Raji (cell line): ENCODE measurements around the gene SEPTIN10.

ENCODE experiments used
- POLR2A ChIP-seq: IDR thresholded peaks from 2 replicates; pipeline ENCODE4 v1.6.1; 2011; ENCODE audit warnings: low read depth, low read length, control low read depth; ENCODE audit not compliant: insufficient read depth

The SEPTIN10 gene

DNA sequence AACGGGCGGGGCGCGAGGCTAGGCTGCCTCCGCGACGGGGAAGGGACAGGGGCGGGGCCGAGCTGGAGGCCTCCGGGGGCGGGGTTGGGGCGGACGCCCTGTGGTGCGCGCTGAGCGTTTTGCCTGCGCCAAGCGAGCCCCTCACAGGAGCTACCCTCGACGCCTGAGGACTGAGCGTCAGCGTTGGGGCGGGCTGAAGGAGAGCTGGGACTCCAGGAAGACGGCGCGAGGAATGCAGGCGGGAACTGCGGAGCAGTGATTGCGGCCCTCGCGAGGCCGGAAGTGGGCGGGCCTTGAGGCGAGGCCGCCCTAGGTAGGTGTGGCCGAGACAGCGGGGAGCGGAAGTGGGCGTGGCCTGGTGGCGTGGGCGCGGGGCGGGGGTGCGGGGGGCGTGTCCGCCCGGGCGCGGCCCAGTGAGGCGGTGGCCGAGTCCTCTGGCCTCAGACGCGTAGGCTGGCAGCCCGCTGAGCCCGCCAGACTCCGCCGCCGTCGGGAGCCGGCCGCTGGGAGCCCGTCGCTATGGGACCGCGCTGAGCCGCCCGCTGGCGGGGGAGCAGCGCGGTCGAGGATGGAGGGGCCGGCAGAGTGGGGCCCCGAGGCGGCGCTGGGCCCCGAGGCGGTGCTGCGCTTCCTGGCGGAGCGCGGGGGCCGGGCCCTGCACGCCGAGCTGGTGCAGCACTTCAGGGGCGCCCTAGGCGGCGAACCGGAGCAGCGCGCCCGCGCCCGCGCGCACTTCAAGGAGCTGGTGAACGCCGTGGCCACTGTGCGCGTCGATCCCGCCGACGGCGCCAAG lies at the start of gene SEPTIN10, which contains the start of gene SOWAHC:
Gene SEPTIN10 (minus strand): TSS at position 45 of the 793 bp plus-strand sequence. CDS start 139 bp downstream, outside the sequence.
Gene SOWAHC (plus strand): TSS at position 443 of the 793 bp plus-strand sequence. CDS start 126 bp downstream, at position 569.
- TF ChIP-seq POLR2A: no peak

DNA sequence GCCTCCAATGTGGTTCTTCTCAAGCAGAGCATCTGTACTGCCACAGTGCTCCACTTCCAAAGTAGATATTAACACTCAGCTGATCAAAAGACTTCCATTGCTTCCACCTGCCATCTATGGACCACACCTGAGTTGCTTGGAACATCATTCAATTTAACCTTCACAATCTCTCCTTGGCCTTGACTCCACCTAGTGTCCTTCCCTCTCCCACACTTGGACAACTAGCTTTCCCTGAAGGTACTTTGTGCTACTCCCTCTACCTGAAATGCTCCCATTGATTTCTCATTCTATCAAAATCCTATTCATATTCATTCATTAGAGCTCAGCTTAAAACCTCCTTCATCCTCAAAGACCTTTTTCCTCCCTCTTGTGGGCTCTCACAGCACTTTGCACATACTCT lies 49.1 kb upstream of the SEPTIN10 start:
- TF ChIP-seq POLR2A: no peak

- no peak for TF ChIP-seq POLR2A
Observed at GRCh38 chr2:109660046-109660860, 46.5 kb upstream of the SEPTIN10 start.

DNA sequence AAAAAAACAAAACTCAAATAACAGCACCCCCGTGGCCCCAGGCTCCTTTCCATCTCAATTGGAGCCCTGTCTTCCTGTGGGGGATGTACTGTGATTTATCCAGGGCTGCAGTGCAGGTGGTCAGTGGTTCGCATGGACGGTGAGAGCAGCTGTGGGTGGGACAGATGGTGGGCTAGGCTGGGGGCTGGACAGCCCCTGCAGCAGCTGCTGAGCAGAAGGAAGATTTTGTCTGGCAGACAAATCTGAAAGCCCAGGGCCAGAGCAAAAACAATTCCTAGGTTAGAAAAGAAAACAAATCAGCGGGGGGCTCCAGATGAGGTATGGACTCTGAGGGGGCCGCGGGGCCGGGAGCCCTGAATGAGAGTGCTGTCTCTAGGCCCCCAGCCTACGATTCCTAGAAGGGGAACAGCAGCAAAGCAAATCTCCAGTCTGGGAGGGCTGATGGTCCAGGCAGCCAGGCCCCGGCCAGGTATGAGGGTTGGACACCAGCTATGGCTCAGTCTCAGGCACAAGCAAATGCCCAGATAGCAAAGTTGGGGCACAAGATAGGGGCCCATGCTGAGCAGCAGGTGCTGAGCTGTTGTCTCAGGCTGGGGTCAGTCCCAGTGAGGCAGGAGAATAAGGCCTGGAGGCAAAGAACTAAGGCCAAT lies 45.8 kb upstream of the SEPTIN10 start:
- no peak for TF ChIP-seq POLR2A

DNA sequence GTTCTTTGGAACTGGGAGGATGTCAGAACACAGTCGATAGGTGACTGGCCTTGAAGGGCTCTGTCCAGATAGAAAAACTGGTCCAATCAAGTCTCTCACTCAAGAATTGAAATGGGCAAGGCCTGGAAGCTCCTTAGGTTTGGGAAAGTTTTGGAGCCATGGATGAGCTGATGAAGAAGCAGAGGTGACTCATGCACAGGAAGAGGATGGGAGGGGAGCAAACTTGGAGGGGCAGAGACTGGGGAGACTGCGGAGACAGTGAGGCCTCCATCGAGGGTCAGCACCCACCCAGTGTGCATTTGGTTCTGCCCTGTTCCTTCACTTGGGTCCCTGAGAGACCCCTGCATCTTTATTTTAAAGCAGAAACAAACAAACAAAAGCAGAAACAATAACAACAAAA lies 41.5 kb upstream of the SEPTIN10 start:
- TF ChIP-seq POLR2A: no peak

GRCh38 chr2:109654326-109655050 lies 40.7 kb upstream of the SEPTIN10 start:
- no peak for TF ChIP-seq POLR2A

DNA sequence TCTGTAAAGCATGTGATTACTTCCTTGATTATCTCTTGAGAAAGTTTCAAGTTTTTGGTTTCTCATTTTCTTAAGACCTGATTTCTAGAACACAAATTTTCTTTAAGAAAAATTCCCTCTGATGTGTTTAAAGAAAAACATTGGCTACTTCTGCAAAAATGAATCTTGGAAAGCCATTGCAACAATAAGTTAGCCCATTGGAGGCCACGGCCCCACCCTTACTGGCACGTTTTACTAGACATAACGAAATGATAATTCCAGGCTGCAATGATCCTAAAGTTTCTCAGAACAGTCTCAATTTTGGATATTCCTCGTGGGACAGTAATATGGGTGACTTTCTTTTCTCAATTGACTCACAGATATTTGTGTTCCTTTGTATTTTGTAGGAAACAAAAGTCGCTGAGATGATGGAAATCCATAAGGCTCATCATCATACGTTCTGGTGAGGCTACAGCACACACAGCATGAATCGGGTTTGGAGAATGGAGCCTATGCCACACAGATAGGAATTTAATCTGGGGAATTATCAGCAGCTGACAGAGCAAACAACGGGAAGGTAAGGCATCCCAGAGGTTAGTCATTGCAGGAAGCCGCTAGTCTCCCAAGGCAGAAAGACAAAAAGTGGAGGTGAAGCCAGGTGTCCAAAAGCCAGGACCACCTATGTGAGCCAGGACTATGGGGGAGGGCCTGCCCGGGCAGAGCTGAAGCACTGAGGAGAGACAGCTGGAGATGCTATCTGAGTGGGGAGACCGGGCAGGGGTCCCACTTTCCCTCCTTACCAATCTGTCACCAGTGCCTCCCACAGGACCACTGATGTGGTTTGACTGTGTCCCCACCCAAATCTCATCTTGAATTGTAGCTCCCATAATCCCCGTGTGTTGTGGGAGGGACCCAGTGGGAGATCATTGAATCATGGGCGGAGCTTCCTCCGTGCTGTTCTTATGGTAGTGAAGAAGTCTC lies 36.2 kb upstream of the SEPTIN10 start:
- TF ChIP-seq POLR2A: no peak

DNA sequence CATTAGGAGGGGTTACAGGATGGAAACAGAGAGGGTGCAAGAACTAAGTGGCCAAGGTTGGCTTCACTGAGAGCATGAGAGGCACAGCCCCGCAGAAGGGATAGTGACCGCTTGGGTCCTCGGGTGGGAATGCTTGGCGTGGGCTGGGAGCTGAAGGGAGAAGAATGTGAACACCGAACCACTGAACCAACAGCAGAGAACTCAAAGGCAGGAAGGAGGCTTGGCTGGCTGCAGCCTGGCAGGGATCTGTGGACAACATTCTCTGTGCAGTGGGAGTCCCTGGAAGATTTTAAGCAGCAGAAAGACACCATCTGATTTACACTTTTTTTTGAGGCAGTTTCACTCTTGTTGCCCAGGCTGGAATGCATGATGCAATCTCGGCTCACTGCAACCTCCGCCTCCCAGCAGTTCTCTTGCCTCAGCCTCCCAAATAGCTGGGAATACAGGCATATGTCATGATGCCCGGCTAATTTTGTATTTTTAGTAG lies 34.3 kb upstream of the SEPTIN10 start:
- no peak for TF ChIP-seq POLR2A

GRCh38 chr2:109647636-109648035 lies 33.9 kb upstream of the SEPTIN10 start:
- TF ChIP-seq POLR2A: no peak

- no peak for TF ChIP-seq POLR2A
Observed at GRCh38 chr2:109646961-109647360, 33.2 kb upstream of the SEPTIN10 start.

DNA sequence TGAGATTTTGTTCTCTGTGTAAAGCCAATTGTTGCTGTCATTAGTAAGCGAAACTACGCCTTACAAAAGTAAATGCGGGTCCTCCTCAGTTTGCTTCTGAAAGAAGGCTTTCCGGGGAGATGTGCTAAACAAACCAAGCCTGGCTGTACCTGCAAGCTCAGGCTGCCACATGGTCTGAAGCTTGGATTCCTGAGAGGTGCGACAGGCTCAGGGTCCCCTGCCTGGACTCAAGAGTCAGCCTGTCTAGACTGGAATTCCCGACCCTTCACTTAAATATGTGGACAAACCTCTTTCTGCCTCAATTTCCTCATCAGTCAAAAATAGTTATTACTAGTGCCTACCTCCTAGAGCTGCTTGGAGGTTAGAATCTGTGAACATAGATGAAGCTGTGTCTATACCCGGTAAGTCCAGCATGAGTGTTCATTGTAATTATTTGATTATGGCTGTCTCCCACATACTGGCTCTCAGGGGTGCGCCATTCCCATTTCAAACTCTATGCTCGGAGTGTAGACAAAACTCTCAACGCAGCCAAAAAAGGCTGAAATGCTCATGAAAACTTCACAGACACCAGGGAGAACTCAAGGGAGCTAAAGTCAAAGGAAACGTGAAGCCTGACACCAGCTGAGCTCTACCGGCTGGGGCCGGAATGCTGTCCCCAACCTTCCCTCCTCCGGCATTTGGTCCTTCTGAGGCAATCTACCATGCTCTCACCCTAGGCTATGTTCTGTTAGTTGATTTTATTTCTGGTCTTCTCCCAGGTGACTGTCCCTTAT lies 31.8 kb upstream of the SEPTIN10 start:
- no peak for TF ChIP-seq POLR2A

- no peak for TF ChIP-seq POLR2A
Observed at GRCh38 chr2:109644571-109645275, 31.0 kb upstream of the SEPTIN10 start.
